Kidney capillary endothelial cell (primary cell): ENCODE measurements around the gene CDYL.

ENCODE experiments used
- DNase-seq: peaks from one replicate; pipeline ENCODE4 v3.0.0-alpha.2; 2018; ENCODE audit warnings: low spot score

The CDYL gene

GRCh38 chr6:4774296-4774695 is 1.9 kb upstream of the CDYL start:
- no peak for DNase-seq

DNA sequence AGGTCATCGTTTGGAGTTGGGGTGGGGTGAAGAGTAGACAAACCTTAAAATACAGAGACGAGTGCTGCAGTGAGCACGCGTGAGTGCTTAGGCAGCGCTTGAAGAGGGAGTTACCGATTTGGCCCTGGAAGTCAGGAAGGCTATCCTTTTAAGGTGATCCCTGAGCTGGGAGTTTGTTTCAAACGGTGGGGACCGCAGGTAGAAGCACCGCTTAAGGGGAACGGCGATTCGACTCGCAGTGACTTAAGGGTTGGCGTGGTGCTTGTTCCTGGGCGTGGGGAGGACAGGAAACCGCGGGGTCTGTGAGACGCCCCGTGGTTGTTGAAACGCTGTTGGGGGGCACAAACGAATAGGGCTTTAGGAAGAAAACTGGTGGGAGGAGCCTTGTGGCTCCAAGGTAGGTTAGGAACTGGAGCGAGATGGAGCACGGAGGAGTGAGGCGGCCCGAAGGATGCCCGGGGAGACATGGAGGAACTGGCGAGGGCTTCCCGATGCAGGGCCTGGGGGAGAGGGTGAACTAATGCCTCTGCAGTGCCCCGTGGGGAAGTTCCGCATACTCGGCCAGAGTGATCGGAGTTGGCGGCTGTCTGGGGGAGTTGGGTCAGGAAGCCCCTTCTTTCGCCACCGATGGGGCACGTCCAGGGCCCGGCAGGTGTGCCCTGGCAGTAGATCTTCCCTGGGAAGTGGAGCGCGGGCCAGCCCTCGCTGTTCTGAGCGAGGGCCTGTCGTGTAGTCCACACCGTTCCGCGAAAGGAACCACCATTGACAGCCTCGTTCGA is 1.3 kb upstream of the CDYL start:
- peak; percentile 17 for DNase-seq

DNA sequence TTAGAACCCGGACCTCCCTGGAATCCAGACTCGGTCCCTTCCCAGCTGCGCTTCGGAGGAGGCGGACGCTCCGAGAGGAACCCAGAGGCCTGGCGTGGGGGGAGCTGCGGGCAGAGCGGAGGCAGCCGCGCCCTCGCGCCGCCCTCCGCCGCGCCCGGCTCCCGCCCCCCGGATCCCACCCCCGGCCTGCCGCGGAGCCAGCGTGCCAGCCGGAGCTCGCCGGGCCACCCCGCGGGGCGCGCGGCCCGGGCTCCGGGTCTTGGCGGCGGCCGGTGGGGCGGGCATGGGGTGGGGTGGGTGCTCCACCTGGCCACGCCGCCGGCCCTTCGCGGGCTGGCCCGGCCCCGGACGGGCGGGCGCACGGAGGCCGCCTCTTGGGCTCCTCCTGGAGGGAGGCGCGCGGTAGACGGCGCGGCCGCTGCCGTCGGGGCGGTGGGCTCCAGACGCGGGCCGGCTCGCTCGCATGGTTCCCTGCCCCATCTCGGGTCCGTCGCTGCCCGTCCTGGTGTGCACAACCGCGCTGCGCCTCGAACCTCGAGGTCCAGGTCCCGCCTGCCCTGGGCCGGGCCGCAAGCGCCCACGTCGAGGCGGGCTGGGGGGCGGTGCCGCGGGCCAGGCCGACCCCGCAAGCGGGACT is 592 bp upstream of the CDYL start:
- peak; percentile 48 for DNase-seq

DNA sequence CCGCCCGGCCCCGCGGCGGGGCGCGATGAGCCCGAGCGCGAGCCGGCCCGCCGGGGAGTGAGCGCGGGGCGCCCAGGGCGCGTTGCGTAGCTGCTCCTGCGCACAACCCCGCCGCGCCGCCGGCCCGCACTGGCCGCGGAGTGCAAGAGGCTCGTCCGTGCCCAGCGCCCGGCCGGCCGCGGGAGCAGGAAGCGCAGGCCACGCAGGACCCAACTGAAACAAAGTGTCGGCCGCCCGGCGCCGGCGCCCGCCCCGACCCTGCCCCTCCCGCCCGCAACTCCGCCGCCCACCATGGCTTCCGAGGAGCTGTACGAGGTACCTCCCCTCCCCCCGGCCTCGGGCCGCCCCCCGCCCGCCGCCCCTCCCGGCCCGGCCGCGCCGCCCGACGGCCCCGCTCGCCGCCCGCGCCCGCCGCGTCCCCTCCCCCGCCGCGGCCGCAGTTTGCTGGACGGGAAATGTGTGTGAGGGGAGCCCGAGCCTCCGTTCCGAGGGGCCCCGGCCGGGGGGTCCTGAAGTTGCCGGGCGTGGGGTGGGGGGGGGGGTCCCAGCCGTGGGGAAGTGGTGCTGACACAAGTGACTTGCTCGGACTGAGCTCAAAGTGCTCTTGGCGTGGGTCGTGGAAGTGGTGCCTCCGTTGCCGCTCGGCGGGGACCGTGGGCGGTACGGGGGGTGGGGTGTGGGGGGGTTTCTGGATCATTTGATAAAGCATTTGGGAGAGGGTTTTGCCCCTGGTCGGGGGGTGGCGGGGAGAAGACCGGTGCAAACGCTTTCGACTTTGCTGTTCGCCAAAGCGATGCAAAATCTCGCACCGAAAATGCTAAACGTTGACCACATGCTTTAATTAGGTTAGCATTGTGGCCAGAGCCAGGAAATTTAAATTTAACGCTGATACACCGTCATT is 539 bp downstream of the CDYL start:
- peak; percentile 49 for DNase-seq

- DNase-seq, result peak; percentile 15
Measured at GRCh38 chr6:4777394-4777935, 1.3 kb downstream of the CDYL start.

GRCh38 chr6:4778086-4778485 is 1.9 kb downstream of the CDYL start:
- DNase-seq, result no peak

- no peak for DNase-seq
Measured at GRCh38 chr6:4780360-4780812, 4.2 kb downstream of the CDYL start.

GRCh38 chr6:4781426-4781825 is 5.2 kb downstream of the CDYL start:
- DNase-seq, result no peak

DNA sequence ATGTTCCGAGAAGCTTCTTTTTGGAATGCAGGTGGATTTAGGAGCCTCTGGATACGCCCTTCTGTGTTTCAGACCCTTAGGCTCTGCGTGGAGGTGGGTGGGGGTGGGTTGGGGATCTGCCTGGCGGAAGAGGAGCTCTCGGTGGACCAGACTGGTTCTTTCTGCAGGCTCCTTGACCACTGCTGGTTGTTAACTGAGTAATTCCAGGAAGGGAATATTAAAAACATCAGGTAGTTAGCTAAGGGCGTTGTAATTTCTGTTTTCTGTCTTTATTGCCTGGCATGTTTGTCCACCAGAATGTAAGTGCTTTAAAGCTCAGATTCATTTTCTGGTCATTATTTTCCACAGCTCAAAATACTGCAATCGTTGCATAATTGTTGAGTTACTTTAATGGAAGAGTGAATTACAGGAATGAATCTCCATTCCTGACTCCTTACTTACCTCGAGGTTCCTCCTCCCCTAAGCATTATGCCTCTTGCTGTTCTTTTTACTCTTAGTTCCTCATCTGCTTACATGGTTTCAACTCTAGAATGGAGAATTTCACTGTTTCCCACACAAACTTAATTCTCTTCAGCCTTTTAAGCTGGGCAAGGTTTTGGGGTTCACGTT is 5.9 kb downstream of the CDYL start:
- no peak for DNase-seq

DNA sequence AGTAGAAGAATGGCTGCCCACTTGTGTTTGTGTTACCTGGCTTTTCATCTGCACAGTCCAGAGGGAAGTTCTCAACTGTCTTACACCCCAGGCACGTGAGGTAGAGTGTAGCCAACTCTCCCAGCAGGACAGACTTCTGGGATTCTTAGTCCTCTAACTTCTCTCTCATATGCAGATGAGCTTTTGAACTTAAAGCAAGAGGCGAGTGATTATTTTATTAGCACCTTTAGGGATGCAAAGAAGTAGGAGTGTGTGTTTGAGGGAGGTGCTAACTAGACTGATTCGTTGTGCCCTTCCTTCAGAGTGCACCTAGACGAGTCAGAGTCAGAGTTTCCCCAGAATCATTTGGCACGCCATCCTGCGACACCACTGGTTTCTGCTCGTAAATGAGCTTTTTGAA is 10.8 kb downstream of the CDYL start:
- DNase-seq, result no peak

DNA sequence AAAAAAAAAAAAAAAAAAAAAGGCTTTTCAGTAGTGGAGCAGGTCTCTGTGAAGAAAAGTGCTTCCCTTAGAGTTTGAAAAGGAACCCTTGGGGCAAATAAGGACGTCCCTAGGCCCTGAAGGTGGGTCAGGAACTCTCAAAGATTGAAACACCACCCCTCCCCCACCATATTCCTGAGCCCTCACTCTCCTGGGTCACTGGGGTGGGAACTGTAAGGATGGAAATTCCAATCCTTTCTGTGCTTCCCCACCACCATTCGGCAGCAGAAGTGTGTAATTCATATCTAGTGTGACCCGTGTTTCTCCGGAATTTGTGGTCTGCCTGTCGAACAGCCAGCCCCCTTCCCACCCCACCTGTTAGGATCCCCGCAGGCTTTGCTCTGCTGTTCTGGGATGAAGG is 12.3 kb downstream of the CDYL start:
- no peak for DNase-seq

- DNase-seq, result no peak
Measured at GRCh38 chr6:4788953-4789584, 12.9 kb downstream of the CDYL start.

DNA sequence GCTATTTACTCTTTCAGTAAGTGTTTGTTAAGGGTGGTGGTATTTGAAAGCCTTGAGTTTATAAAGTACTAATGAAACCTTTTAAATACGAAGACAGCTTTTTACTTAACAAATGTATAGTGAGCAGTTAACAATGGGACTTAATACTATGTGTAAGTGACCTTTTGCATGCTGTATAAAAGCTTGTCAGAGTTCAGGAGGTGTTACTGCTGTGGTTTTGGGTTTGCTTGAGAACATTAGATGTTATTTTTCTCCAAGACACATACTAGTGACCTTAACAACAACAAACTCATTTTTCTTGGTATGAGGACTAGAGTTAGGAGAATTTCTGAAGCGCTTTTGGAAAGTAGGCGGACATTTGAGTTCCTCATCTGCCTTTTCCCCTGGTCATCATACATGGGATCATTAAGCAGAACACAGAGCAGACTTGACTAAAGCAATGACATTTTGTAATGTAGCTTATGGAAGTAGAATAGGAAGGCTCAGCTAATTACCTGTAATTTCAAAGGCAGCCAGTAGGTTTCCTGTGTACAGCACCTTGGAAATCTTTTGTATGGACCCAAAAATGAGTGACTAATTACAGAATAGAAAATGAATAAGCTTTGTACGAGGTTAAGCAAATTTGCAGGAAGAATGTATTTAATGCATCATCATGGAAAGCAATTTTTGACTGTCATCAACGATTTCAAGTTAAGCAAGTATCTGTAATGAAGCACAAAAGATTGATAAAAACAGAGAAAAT is 14.1 kb downstream of the CDYL start:
- DNase-seq, result no peak

DNA sequence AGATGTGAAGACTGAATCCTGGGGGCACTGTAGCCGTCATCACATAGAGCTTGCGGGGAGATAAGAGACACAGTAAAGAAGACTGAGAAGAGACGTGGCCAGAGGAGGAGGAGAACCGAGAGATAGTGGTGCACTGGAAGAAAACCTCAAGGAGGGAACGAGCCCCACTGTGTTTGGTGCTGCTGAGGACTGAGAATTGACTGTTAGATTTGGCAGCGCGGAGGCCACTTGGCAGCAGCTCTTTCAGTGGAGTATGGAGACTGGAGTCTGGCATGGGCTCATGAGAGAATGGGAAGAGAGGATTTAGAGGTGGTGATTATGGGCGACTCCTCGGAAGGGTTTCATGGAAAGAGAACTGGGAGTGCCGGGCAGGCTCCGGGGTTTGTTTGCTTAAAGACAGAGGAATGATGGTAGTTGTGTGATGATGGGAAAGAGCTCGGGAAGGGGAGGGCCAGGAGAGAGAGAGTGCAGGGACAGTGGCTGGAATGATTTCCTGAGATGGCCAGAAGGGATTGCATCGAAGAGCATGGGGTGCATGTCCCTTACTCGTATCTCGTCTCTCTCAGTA is 18.0 kb downstream of the CDYL start:
- no peak for DNase-seq

DNA sequence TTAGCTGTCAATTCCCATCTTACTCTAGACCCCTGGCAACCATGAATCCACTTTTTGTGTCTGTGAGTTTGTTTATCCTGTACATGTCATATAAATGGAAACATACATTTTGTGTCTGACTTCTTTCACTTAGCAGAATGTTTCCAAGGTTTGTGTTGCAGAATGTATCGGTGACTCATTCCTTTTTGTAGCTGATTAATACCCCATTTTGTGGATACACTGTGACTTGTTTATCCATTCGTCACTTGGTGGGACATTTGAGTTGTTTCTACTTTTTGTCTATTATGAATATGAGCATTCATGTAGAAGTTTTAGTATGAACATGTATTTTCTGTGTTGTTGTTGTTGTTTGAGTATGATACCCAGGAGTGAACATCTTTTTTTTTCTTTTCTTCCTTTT is 21.4 kb downstream of the CDYL start:
- DNase-seq, result no peak

DNA sequence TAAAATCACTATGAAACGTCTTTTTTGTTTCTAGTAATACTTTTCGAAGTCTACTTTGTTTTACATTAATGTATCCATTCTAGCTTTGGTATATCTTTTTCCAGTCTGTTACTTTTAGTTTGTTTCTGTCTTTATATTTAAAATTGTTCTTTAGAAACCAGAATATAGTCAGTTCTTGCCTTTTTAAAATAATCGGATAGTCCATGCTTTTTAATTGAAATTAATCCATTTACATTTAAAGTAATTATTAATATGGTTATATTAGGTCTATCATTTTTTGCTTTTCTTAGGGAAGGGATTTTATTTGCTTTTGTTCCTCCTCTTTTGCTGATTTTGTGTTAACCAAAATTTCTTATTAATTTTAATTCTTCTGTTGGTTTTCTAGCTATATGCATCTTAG is 23.7 kb downstream of the CDYL start:
- DNase-seq, result no peak

DNA sequence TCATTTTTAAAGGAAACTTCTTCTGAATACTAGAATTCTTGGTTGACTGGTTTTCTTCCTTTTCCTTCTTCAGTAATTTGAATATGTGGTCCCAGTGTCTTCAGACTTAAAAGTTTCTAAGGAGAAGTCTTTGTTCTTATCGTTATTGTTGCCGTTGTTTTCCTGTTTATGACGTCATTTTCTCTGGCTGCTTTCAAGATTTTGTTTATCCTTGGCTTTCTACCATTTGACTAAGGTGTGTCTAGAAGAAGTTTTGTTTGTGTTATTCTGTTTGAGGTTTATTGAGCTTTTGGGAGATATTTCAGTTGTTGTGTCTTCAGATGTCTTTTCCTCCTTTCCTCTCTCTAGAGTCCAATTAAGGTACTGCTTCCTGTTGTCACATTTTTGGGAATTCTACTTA is 24.5 kb downstream of the CDYL start:
- DNase-seq, result no peak

GRCh38 chr6:4801491-4802110 is 25.4 kb downstream of the CDYL start:
- no peak for DNase-seq

GRCh38 chr6:4802312-4802935 is 26.2 kb downstream of the CDYL start:
- DNase-seq, result no peak

- DNase-seq, result no peak
Measured at GRCh38 chr6:4803343-4803744, 27.1 kb downstream of the CDYL start.
